Activated CD4-positive, alpha-beta T cell treated with anti-CD3 and anti-CD28 coated beads, Interleukin-2, Interleukin-4, amounts not matched to agents 100 ng/mL and 50 ng/mL, durations not matched to agents 16 hours and 8 hours (primary cell): ENCODE data around the gene SHISA5.

Experiments
- DNase-seq: peaks from one replicate; pipeline ENCODE4 v3.0.0-alpha.2; 2020; ENCODE audit warnings: low spot score

Gene SHISA5

GRCh38 chr3:48459773-48460516 is 44.0 kb downstream of the SHISA5 start:
- DNase-seq, result no peak

- no peak for DNase-seq
Observed at GRCh38 chr3:48459331-48459730, 44.6 kb downstream of the SHISA5 start.

- no peak for DNase-seq
Observed at GRCh38 chr3:48456456-48456855, 47.5 kb downstream of the SHISA5 start.

- no peak for DNase-seq
Observed at GRCh38 chr3:48451270-48451669, 52.7 kb downstream of the SHISA5 start.

GRCh38 chr3:48446425-48447193 is 57.4 kb downstream of the SHISA5 start, which contains the start of gene ATRIP:
Gene ATRIP, plus strand, starts transcription at chr3:48446737. Its CDS starts 109 bp downstream, at chr3:48446846.
- peak; percentile 90 for DNase-seq

- no peak for DNase-seq
Observed at GRCh38 chr3:48446043-48446424, 57.9 kb downstream of the SHISA5 start.

GRCh38 chr3:48445277-48445882 is 58.6 kb downstream of the SHISA5 start:
- no peak for DNase-seq

GRCh38 chr3:48441940-48442339 is 62.0 kb downstream of the SHISA5 start:
- DNase-seq, result no peak

GRCh38 chr3:48440590-48440958 is 63.4 kb downstream of the SHISA5 start:
- DNase-seq, result no peak

GRCh38 chr3:48439820-48440589 is 64.0 kb downstream of the SHISA5 start, which contains the start of the genes CCDC51 and TMA7:
Gene CCDC51, minus strand, starts transcription at chr3:48440119. Its CDS starts 4,991 bp downstream, at chr3:48435128.
Gene TMA7, plus strand, starts transcription at chr3:48440257. Its CDS starts 40 bp downstream, at chr3:48440297.
- DNase-seq, result peak; percentile 99

- DNase-seq, result no peak
Observed at GRCh38 chr3:48437812-48438211, 66.2 kb downstream of the SHISA5 start.

- no peak for DNase-seq
Observed at GRCh38 chr3:48436855-48437254, 67.1 kb downstream of the SHISA5 start.

GRCh38 chr3:48436477-48436787 is 67.5 kb downstream of the SHISA5 start:
- no peak for DNase-seq

GRCh38 chr3:48435774-48436476 is 68.0 kb downstream of the SHISA5 start:
- DNase-seq, result peak; percentile 89

GRCh38 chr3:48435223-48435595 is 68.8 kb downstream of the SHISA5 start:
- DNase-seq, result no peak

- DNase-seq, result no peak
Observed at GRCh38 chr3:48434591-48435222, 69.3 kb downstream of the SHISA5 start.

- no peak for DNase-seq
Observed at GRCh38 chr3:48433472-48434118, 70.4 kb downstream of the SHISA5 start.

- DNase-seq, result no peak
Observed at GRCh38 chr3:48432411-48433371, 71.3 kb downstream of the SHISA5 start.
